ENCODE results near the gene KDM7A.

GRCh38 chr7:140039066-140039465, 137.7 kb downstream of the KDM7A start:
- no peak for TF ChIP-seq ZNF281 (CRISPR knock-in tag; IDR thresholded peaks at IDR 0.05)
- TF ChIP-seq ARID4B (CRISPR knock-in tag; IDR thresholded peaks at IDR 0.05; ENCODE audit: borderline replicate concordance) = no peak
- no peak for TF ChIP-seq MYBL2 (CRISPR knock-in tag; IDR thresholded peaks at IDR 0.05)
- TF ChIP-seq ZNF512 (CRISPR knock-in tag; IDR thresholded peaks at IDR 0.05; ENCODE audit: borderline replicate concordance) = no peak
- no peak for TF ChIP-seq CTCF (IDR thresholded peaks at IDR 0.05)
- no peak for TF ChIP-seq ZNF138 (CRISPR knock-in tag; conservative IDR thresholded peaks at IDR 0.05)
- TF ChIP-seq MAX (CRISPR knock-in tag; IDR thresholded peaks at IDR 0.05) = no peak
- no peak for TF ChIP-seq RELA (CRISPR knock-in tag; IDR thresholded peaks at IDR 0.05; ENCODE audit: borderline replicate concordance)
- no peak for TF ChIP-seq ZNF423 (CRISPR knock-in tag; IDR thresholded peaks at IDR 0.05)
